Mesendoderm (in vitro differentiated cells): Measurements from ENCODE around the gene PRKD2.

Experiments
- DNase-seq: peaks from one replicate; pipeline ENCODE4 v3.0.0; 2013
- H2AK5ac ChIP-seq: 2 replicates; pipeline ENCODE4 v1.6.1; 2013; ENCODE audit warnings: low read length, inconsistent platforms
- H2BK120ac ChIP-seq: 2 replicates; pipeline ENCODE4 v1.6.1; 2013; ENCODE audit warnings: low read depth, mild to moderate bottlenecking, low read length, moderate library complexity, mixed read lengths
- H2BK15ac ChIP-seq: replicated peaks from 2 replicates; pipeline ENCODE4 v1.6.1; 2013; ENCODE audit warnings: low read depth, mild to moderate bottlenecking, moderate library complexity
- H2BK5ac ChIP-seq: 2 replicates; pipeline ENCODE4 v1.6.1; 2013; ENCODE audit warnings: low read length, inconsistent platforms
- H3K18ac ChIP-seq: 2 replicates; pipeline ENCODE4 v1.6.1; 2013; ENCODE audit warnings: mild to moderate bottlenecking, low read length, mixed read lengths
- H3K23ac ChIP-seq: one replicate; pipeline ENCODE4 v1.6.1; 2013; ENCODE audit warnings: low read length
- H3K27ac ChIP-seq: 2 replicates; pipeline ENCODE4 v1.5.1; 2013; ENCODE audit warnings: low read depth, mild to moderate bottlenecking, inconsistent platforms, low read length, moderate library complexity
- H3K27me3 ChIP-seq: 2 replicates; pipeline ENCODE4 v1.6.1; 2013; ENCODE audit warnings: low read length, control low read depth, mild to moderate bottlenecking, inconsistent platforms; ENCODE audit not compliant: insufficient read depth, poor library complexity
- H3K36me3 ChIP-seq: 2 replicates; pipeline ENCODE4 v1.6.1; 2013; ENCODE audit warnings: low read length, inconsistent platforms; ENCODE audit not compliant: control insufficient read depth, insufficient read depth
- H3K4ac ChIP-seq: one replicate; pipeline ENCODE4 v1.6.1; 2013; ENCODE audit warnings: low read depth, mild to moderate bottlenecking, low read length, moderate library complexity
- H3K4me1 ChIP-seq: 2 replicates; pipeline ENCODE4 v1.6.1; 2013; ENCODE audit warnings: low read depth, low read length, inconsistent platforms; ENCODE audit not compliant: control insufficient read depth
- H3K4me2 ChIP-seq: 2 replicates; pipeline ENCODE4 v1.6.1; 2013; ENCODE audit warnings: low read length
- H3K4me3 ChIP-seq: 2 replicates; pipeline ENCODE4 v1.5.1; 2013; ENCODE audit warnings: mild to moderate bottlenecking, low read length
- H3K56ac ChIP-seq: one replicate; pipeline ENCODE4 v1.6.1; 2013; ENCODE audit warnings: low read length
- H3K79me1 ChIP-seq: 2 replicates; pipeline ENCODE4 v1.6.1; 2013; ENCODE audit warnings: low read length, inconsistent platforms
- H3K79me2 ChIP-seq: 2 replicates; pipeline ENCODE4 v1.6.1; 2013; ENCODE audit warnings: mild to moderate bottlenecking, low read length; ENCODE audit not compliant: control insufficient read depth, insufficient read depth
- H3K9ac ChIP-seq: 2 replicates; pipeline ENCODE4 v1.6.1; 2013; ENCODE audit warnings: low read length, inconsistent platforms
- H4K5ac ChIP-seq: one replicate; pipeline ENCODE4 v1.6.1; 2013; ENCODE audit warnings: low read length
- H4K8ac ChIP-seq: one replicate; pipeline ENCODE4 v1.6.1; 2013; ENCODE audit warnings: low read depth, mild to moderate bottlenecking, control low read depth, low read length, moderate library complexity
- WGBS: extraction: QIAGEN DNeasy Blood & Tissue Kit; methylation state at CpG from one replicate; pipeline ENCODE4 v1.1.7; 2013; ENCODE audit warnings: low lambda C conversion rate, missing lambda C conversion rate; ENCODE audit not compliant: insufficient coverage; ENCODE audit errors: extremely low coverage; 5-methylcytosine and 5-hydroxymethylcytosine counted together

The PRKD2 gene

GRCh38 chr19:46687438-46688145 is 29.3 kb downstream of the PRKD2 start:
- H3K56ac ChIP-seq, result no peak overlapping the region
- no peak for DNase-seq
- no peaks in the 10 kb centered on the region for H3K79me1 ChIP-seq
- H3K9ac ChIP-seq, result no peak overlapping the region
- no peak overlapping the region for H4K5ac ChIP-seq
- H3K4ac ChIP-seq, result no peak overlapping the region
- H2AK5ac ChIP-seq, result no peak overlapping the region
- no peak overlapping the region for H2BK120ac ChIP-seq
- H3K79me2 ChIP-seq, result no peaks in the 10 kb centered on the region
- peaks cover 22% of the 10 kb centered on the region for H3K36me3 ChIP-seq
- no peak overlapping the region for H3K4me2 ChIP-seq
- no CpG with 5 or more reads among the region's 6 CpGs for WGBS
- no peak overlapping the region for H3K18ac ChIP-seq
- no peak overlapping the region for H2BK15ac ChIP-seq
- H2BK5ac ChIP-seq, result no peak overlapping the region
- no peak overlapping the region for H3K27ac ChIP-seq
- no peaks in the 10 kb centered on the region for H3K27me3 ChIP-seq
- no peak overlapping the region for H3K23ac ChIP-seq
- H3K4me3 ChIP-seq, result no peak overlapping the region
- H4K8ac ChIP-seq, result no peak overlapping the region
- no peaks in the 10 kb centered on the region for H3K4me1 ChIP-seq

- Histone ChIP-seq H2BK120ac (no peak overlapping the region), H4K8ac (no peak overlapping the region), H3K4me1 (no peaks in the 10 kb centered on the region), H2BK15ac (no peak overlapping the region), H3K18ac (no peak overlapping the region), H4K5ac (no peak overlapping the region), H2AK5ac (no peak overlapping the region), H3K4ac (no peak overlapping the region), H3K36me3 (peaks cover 15% of the 10 kb centered on the region), H3K79me1 (no peaks in the 10 kb centered on the region), H2BK5ac (no peak overlapping the region), H3K79me2 (no peaks in the 10 kb centered on the region), H3K4me3 (no peak overlapping the region), H3K23ac (no peak overlapping the region), H3K27me3 (no peaks in the 10 kb centered on the region), H3K4me2 (no peak overlapping the region), H3K27ac (no peak overlapping the region), H3K9ac (no peak overlapping the region), H3K56ac (no peak overlapping the region)
- no CpG with 5 or more reads among the region's 3 CpGs for WGBS
- no peak for DNase-seq
These were observed 31.7 kb downstream of the PRKD2 start for GRCh38 chr19:46685189-46685588.

GRCh38 chr19:46678110-46678732 is 38.7 kb downstream of the PRKD2 start:
- H3K36me3 ChIP-seq, result peaks cover 10% of the 10 kb centered on the region
- no peak overlapping the region for H2BK5ac ChIP-seq
- H2AK5ac ChIP-seq, result no peak overlapping the region
- H3K18ac ChIP-seq, result no peak overlapping the region
- no CpG with 5 or more reads among the region's 26 CpGs for WGBS
- H3K79me1 ChIP-seq, result no peaks in the 10 kb centered on the region
- H3K56ac ChIP-seq, result no peak overlapping the region
- H3K4me1 ChIP-seq, result no peaks in the 10 kb centered on the region
- no peak overlapping the region for H3K4me2 ChIP-seq
- no peaks in the 10 kb centered on the region for H3K79me2 ChIP-seq
- H3K9ac ChIP-seq, result no peak overlapping the region
- no peak overlapping the region for H2BK15ac ChIP-seq
- peak; percentile 77 for DNase-seq
- H3K4me3 ChIP-seq, result no peak overlapping the region
- H4K8ac ChIP-seq, result no peak overlapping the region
- H3K23ac ChIP-seq, result no peak overlapping the region
- H4K5ac ChIP-seq, result no peak overlapping the region
- H3K4ac ChIP-seq, result no peak overlapping the region
- H3K27me3 ChIP-seq, result no peaks in the 10 kb centered on the region
- H2BK120ac ChIP-seq, result no peak overlapping the region
- H3K27ac ChIP-seq, result no peak overlapping the region

GRCh38 chr19:46674416-46675178 is 42.3 kb downstream of the PRKD2 start:
- Histone ChIP-seq H3K9ac (no peak overlapping the region), H2BK120ac (no peak overlapping the region), H3K4ac (no peak overlapping the region), H3K18ac (no peak overlapping the region), H4K8ac (no peak overlapping the region), H2BK5ac (no peak overlapping the region), H3K4me1 (no peaks in the 10 kb centered on the region), H3K79me1 (no peaks in the 10 kb centered on the region), H4K5ac (no peak overlapping the region), H3K27me3 (no peaks in the 10 kb centered on the region), H3K27ac (no peak overlapping the region), H3K4me2 (no peak overlapping the region), H3K4me3 (no peak overlapping the region), H3K36me3 (peaks cover 9% of the 10 kb centered on the region), H3K79me2 (no peaks in the 10 kb centered on the region), H3K56ac (no peak overlapping the region), H2BK15ac (no peak overlapping the region), H2AK5ac (no peak overlapping the region), H3K23ac (no peak overlapping the region)
- WGBS, result no CpG with 5 or more reads among the region's 21 CpGs
- DNase-seq, result peak; percentile 87

GRCh38 chr19:46670813-46671212 is 46.1 kb downstream of the PRKD2 start:
- Histone ChIP-seq H3K27me3 (no peaks in the 10 kb centered on the region), H3K4me2 (no peak overlapping the region), H3K18ac (no peak overlapping the region), H2BK15ac (no peak overlapping the region), H3K9ac (no peak overlapping the region), H3K23ac (no peak overlapping the region), H3K79me1 (no peaks in the 10 kb centered on the region), H3K56ac (no peak overlapping the region), H3K4me1 (no peaks in the 10 kb centered on the region), H3K4me3 (no peak overlapping the region), H4K8ac (no peak overlapping the region), H3K4ac (no peak overlapping the region), H3K79me2 (no peaks in the 10 kb centered on the region), H2AK5ac (no peak overlapping the region), H2BK120ac (no peak overlapping the region), H2BK5ac (no peak overlapping the region), H4K5ac (no peak overlapping the region), H3K36me3 (peaks cover 7% of the 10 kb centered on the region), H3K27ac (no peak overlapping the region)
- no peak for DNase-seq
